IPS-NIHi7 (cell line): ENCODE data around the gene TPTE2.
"Not testable (repeated sequence)": the region's sequence is repeated elsewhere in the genome, so short reads cannot be mapped to it uniquely, and the experiment has no call there.

Source experiments
- DNase-seq: peaks from one replicate; pipeline ENCODE4 v3.0.0; 2012; ENCODE audit warnings: mixed read lengths; ENCODE audit errors: extremely low spot score

The TPTE2 gene

GRCh38 chr13:19567820-19568534, 6.6 kb upstream of the TPTE2 start:
- no peak for DNase-seq

- DNase-seq = no peak
Observed at GRCh38 chr13:19561585-19561984, 253 bp upstream of the TPTE2 start.

- DNase-seq = not testable (repeated sequence)
Observed at GRCh38 chr13:19560672-19561071, 660 bp downstream of the TPTE2 start.

GRCh38 chr13:19559739-19560138, 1.6 kb downstream of the TPTE2 start:
- not testable (repeated sequence) for DNase-seq

GRCh38 chr13:19557287-19557686, 4.0 kb downstream of the TPTE2 start:
- DNase-seq = not testable (repeated sequence)

- not testable (repeated sequence) for DNase-seq
Observed at GRCh38 chr13:19549245-19549644, 12.1 kb downstream of the TPTE2 start.

- DNase-seq = not testable (repeated sequence)
Observed at GRCh38 chr13:19525634-19526033, 35.7 kb downstream of the TPTE2 start.

GRCh38 chr13:19519049-19519448, 42.3 kb downstream of the TPTE2 start:
- DNase-seq = no peak

- not testable (repeated sequence) for DNase-seq
Observed at GRCh38 chr13:19507623-19508022, 53.7 kb downstream of the TPTE2 start.

- DNase-seq = not testable (repeated sequence)
Observed at GRCh38 chr13:19460126-19460525, 101.2 kb downstream of the TPTE2 start.

GRCh38 chr13:19439056-19439686, 122.2 kb downstream of the TPTE2 start:
- not testable (repeated sequence) for DNase-seq

- not testable (repeated sequence) for DNase-seq
Observed at GRCh38 chr13:19437780-19438179, 123.6 kb downstream of the TPTE2 start.

- not testable (repeated sequence) for DNase-seq
Observed at GRCh38 chr13:19422236-19422635, 139.1 kb downstream of the TPTE2 start.

- DNase-seq = not testable (repeated sequence)
Observed at GRCh38 chr13:19412494-19412893, 148.8 kb downstream of the TPTE2 start.

- DNase-seq = not testable (repeated sequence)
Observed at GRCh38 chr13:19382746-19383511, 178.4 kb downstream of the TPTE2 start.

- no peak for DNase-seq
Observed at GRCh38 chr13:19382111-19382510, 179.2 kb downstream of the TPTE2 start.
